Left lobe of liver (tissue), 2 donors: ENCODE measurements around the gene DNAAF3. TPM values are rescaled to one million over a fixed set of nuclear protein-coding genes. Genes with fewer than 3 reads are reported as not detected.
A peak's percentile ranks its signal among the peaks of the same experiment; 100 is the strongest.
"Not testable (repeated sequence)": the region's sequence is repeated elsewhere in the genome, so short reads cannot be mapped to it uniquely, and the experiment has no call there.

Source experiments
- ATAC-seq: fragments of 200-7000 bp; cut with Tn5 transposase; one replicate; pipeline ENCODE4 v1.9.1; 2020; ENCODE audit warnings: mild to moderate bottlenecking, moderate library complexity
- DNase-seq: peaks from one replicate; pipeline ENCODE4 v3.0.0-alpha.2; 2020; ENCODE audit warnings: low spot score
- total RNA-seq: library from RNA; stranded (reverse); gene quantifications from one replicate; pipeline ENCODE4 v1.2.1, GENCODE V29; 2021
- donor health status: DM: no; HTN: no; CAD: no; lungs with moderate emphysema.
- donor health status: DM: no; HTN: yes; CAD: no.

Gene DNAAF3
- total RNA-seq, 1 donor from 2014 or later = 0.63 TPM

GRCh38 chr19:55176076-55176475, 9.7 kb upstream of the DNAAF3 start:
- ATAC-seq (no peak), DNase-seq (no peak)

DNA sequence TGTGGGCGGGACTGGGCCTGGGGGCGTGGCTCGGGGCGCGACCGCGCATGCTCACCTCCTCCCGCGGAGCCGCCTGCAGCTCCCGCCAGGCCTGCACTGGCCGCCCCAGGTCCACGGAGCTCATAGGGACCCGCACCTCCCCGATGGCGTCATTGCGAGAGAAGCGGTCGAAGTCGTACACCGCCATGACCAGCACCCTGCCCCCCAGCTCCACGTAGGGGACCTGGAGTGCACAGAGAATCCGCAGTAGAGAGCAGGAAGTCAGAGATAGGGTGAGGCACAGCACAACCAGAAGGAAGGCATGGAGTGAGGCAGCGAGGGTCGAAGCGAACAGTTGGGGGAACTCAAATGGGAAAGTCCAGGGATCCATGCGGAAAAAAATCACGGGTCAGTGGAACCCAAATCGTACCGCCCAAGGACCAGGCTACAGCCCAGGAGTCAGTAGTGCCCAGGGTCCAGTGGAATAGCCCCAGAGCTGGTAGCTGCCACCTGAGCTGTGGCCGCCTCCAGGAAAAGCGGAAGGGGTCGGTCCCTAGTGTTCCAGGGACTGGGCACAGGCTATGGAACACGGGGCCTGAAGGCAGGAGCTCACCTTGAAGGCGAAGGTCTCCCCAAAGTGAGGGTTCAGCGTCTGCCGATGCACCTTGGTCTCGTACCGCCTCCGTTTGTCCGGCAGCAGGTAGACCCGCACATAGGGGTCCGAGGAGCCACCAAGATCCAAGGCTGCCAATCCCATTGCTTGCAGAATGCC, 8.9 kb upstream of the DNAAF3 start:
- DNase-seq = no peak
- no peak for ATAC-seq

DNA sequence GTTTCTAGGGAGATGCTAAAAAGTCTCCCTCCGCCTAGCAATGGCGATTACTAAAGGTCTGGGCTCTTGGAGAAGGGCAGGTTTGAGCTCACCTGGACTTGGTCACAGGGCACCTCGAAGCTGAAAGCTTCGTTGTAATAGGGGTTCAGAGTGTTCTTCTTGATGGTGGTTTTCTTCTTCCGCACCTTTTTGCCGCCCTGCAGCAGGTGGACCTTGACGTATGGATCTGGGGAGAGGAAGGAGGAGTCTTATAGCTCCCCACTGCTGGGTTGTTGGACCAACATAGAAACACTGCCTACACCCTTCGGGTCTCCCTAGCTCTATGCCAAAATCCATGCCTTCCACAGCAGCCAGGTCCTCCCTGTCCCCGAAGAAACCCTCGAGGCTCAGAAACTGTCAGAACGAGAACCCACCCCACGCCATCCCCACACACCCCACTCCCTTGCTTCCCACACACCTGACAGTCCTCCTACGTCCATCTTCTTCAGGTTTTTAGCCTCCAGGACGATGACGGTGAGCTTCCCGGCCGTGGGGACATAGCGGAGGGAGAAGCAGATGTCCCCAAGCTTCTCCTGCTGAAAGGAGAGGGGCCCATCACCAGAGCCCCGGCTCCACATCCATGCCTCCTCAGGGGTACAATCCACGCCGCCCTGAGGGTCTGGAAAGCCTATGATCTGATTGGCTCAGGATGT, 8.2 kb upstream of the DNAAF3 start:
- DNase-seq = no peak
- ATAC-seq = no peak

DNA sequence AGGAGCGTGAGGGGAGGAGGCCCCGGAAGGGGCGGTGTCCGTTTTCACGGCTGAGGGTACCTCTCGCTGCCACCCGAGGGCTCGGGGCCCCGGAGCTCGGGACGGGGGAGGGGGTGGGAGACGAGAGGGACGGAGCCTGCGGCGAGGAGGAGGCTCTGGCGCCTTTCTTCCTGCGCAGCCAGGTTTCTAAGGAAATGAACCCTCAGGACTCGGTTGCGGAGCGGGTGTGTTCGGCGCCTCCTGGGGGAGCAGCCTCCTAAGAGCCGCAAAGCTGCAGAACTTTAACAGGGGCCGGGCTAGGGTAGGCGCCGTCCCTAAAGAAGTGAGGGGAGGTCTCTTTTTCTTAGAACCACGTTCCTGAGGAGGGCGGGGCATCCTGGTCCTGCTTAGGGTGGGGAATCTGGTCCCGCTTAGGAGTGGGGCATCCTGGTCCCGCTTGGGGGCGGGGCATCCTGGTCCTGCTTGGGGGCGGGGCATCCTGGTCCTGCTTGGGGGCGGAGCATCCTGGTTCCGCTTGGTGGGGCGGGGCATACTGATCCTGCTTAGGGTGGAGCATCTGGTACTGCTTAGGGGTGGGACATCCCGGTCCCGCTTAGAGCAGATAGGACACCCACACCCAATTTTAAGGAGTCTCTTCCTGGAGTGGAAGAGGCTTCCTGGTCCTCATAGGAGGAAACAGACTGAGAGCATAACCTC, 7.4 kb upstream of the DNAAF3 start:
- ATAC-seq (peak; percentile 66), DNase-seq (no peak)

GRCh38 chr19:55173186-55173713, 6.8 kb upstream of the DNAAF3 start:
- DNase-seq = no peak
- ATAC-seq = no peak

- DNase-seq = no peak
- ATAC-seq = no peak
Observed at GRCh38 chr19:55172741-55173140, 6.3 kb upstream of the DNAAF3 start.

GRCh38 chr19:55172318-55172717, 5.9 kb upstream of the DNAAF3 start:
- ATAC-seq, DNase-seq: not testable (repeated sequence)

- no peak for ATAC-seq
Observed at GRCh38 chr19:55171440-55171839, 5.0 kb upstream of the DNAAF3 start.

GRCh38 chr19:55169136-55169535, 2.7 kb upstream of the DNAAF3 start:
- DNase-seq = no peak
- ATAC-seq = no peak

More at GRCh38 chr19:55171440-55171839, 5.0 kb upstream of the DNAAF3 start:
- DNase-seq = no peak

DNA sequence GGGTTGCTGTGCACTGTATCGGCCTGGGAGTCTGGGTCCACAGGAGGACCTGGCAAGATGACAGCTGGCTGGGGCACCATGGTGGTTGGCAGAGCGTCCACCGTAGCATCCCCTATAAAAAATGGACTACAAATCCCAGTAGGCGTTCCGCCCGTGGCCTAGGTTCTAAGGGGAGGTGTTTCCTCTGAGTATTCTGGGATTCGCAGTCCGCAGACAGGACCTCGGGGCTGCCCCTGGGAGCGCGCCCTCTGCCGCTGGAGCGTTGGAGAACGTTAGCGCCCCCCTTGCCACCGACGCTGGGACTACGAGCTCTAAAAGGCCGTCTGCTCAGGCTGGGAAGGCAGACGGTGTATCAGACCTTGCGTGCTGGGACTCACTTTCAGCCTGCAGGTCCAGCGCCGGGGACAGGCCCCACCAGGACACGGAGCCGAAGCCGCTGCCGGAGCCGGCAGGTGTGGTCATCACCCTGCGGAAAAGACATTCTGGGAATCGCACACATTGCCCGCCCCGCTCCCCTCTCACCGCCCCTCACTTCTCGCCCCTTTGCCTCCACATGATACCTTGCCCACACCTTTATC, 372 bp downstream of the DNAAF3 start:
- DNase-seq = no peak
- ATAC-seq = peak; percentile 62

GRCh38 chr19:55161571-55162322, 4.7 kb downstream of the DNAAF3 start:
- ATAC-seq (no peak), DNase-seq (no peak)

DNA sequence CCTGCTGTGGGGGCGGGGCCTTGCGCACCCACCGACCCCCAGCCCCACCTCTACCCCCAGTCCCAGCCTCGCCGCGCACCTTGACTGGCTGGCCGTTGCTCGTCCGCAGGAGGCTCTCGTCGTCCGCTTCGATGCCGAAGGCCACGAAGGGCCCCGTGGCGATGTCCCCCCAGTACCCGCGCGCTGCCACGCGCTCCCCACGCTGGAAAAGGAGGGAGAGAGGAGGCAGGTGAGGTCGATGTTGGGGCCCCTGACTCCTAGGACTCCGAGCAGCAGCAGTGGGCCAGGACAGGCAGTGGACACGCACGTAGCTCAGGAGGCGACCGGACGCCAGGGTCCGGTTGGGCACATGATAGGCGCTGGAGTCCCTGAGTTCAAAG, 5.4 kb downstream of the DNAAF3 start:
- ATAC-seq (no peak), DNase-seq (no peak)

- DNase-seq (peak; percentile 73), ATAC-seq (peak; percentile 95)
Observed at GRCh38 chr19:55160128-55160985, 6.1 kb downstream of the DNAAF3 start.

DNA sequence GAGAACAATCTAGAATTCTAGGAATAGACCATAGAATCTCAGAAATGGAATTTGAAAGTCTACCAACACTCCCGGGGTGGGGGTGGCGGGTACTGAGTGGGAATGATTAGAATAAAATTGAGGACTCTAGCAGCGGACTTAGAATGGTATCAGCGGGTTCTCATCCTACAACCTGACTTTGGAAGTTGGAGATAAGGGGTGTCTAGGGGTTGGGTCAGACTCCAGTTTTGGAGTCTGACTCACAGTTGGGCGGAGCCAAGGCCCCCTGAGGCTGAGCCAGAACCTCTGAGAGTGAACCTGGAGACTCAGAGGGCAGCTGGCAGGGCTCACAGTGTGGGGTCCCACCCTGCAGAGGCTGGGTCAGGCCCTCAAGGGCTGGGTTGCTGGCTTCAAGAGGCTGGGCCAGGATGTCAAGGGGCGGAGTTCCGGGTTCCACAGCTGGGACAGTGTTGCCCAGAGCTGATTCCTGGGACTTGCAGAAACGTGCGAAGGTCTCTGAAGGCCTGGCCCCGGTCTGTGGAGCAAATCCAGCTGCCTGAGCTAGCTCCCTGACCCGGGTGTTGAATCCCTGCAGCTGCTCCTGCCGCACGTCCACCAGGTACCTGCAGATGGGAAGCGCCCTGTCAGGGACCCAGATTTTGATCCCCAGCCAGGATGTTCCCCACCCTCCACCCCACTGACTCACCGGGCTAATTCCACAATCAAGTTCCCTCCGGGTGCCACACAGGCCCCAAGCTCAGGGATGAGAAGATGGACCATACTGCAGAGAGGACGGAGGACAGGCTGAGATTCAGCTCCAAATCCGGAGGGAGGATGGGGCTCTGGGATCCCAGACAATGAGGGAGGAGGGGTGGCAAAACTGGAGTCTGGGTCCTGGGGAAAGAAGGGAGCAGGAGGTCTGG, 7.3 kb downstream of the DNAAF3 start:
- no peak for DNase-seq
- no peak for ATAC-seq

- ATAC-seq = no peak
- DNase-seq = no peak
Observed at GRCh38 chr19:55158423-55158822, 8.0 kb downstream of the DNAAF3 start.

- ATAC-seq (no peak), DNase-seq (no peak)
Observed at GRCh38 chr19:55157064-55157908, 9.1 kb downstream of the DNAAF3 start, which contains the start of gene TNNI3. Gene TNNI3 (minus strand): TSS chr19:55157732. CDS start chr19:55157589, 143 bp downstream.
